Esophagus mucosa (tissue), 1 donor: ENCODE data around the gene METTL25B. TPM values are rescaled to one million over a fixed set of nuclear protein-coding genes. Genes with fewer than 3 reads are reported as not detected.

Source experiments
- ATAC-seq: fragments of 200-7000 bp; cut with Tn5 transposase; one replicate; pipeline ENCODE4 v1.9.1; 2020
- total RNA-seq: library from RNA; stranded (reverse); gene quantifications from one replicate; pipeline ENCODE4 v1.2.4, GENCODE V29; 2023
- donor health status: DM: yes; HTN: yes; CAD: no.

Gene METTL25B
- total RNA-seq, result 23.5 TPM

DNA sequence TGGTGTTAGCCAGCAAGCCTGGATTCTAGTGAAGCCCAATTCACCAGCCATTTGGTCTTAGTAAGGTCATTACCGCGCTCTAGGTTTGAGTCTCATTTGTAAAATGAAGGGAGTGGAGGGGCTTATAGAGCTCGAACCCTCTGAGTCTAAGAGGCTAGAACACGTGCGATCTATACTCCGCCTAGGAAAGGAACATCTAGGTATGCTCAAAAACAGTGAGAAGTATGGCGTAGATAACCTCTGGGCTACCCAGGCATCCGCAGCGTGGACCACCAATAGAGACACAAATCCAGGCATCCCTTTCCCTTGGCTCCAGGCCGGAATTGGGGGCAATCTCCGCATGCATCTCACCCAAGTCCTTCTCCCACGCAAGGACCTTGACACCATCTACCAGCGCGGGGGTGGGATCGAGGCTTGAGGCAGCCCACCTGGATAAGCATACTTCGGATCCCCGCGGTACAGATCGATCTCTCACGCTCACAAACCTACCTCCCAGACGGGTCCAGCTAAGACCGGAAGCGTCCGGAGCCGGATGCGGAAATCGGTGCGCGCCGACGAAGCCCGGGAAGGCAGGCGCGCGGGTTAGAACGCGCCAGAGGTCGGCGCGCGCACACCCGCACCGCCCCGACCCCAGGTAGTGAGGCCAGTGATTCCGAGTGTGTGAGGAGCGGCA, at the start of gene METTL25B:
Gene METTL25B, plus strand, starts transcription at position 544 of the 673 bp plus-strand sequence. CDS start 636 bp downstream, outside the sequence.
- ATAC-seq, result peak; percentile 81

DNA sequence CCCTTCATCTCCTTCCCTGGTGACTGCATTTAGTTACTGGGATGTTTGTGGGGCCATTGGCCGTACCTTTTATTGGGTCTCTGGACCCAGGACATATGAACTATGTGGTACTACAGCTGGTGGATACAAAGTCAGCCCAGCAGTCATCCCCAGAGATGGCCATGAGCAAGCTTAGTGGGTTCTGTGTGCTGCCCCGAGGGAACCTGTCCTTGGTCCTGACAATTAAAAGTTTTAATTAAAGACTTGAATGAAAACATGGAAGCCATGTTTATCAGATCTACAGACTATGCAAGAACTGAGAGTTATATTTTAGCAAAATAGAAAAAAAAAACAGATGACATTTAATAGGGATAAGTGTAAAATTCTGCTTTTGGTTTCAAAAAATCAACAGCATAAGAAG, 48.2 kb upstream of the METTL25B start:
- no peak for ATAC-seq

DNA sequence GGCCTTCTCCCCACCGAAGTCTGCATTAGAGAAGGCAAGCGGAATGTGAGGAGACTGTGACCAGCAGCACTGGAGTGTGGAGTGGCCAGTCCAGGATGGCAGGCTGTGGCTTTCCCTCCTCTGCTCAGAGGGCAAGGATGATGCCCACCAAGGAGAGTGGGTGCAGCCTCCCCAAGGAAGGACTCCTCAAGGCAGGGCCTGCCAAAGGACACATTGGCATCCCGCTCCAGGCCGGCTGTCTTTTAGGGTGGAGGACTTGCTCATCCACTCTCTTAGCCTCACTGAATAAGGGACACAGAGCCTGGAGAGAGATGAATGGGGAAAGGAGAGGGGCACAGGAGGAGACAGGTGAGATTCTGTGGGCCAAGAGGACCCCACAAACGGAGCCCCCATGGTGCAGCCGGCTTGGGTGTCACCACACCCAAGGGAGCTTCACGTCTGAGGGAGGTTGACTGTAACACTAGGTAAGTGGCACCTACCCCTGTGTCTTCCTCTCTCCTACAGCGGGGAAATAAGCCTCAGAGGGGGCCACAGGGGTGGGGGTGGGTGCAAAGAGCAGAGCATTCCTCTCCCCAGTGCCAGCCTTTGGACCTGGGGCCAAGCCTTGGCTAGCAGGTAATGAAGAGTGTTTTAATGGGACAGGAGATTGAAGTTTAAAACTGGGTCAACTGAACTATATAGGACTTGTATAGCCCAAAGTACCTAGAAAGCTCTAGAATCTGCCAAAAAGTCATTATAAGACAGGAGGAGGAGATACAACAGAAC, 46.9 kb upstream of the METTL25B start:
- no peak for ATAC-seq

DNA sequence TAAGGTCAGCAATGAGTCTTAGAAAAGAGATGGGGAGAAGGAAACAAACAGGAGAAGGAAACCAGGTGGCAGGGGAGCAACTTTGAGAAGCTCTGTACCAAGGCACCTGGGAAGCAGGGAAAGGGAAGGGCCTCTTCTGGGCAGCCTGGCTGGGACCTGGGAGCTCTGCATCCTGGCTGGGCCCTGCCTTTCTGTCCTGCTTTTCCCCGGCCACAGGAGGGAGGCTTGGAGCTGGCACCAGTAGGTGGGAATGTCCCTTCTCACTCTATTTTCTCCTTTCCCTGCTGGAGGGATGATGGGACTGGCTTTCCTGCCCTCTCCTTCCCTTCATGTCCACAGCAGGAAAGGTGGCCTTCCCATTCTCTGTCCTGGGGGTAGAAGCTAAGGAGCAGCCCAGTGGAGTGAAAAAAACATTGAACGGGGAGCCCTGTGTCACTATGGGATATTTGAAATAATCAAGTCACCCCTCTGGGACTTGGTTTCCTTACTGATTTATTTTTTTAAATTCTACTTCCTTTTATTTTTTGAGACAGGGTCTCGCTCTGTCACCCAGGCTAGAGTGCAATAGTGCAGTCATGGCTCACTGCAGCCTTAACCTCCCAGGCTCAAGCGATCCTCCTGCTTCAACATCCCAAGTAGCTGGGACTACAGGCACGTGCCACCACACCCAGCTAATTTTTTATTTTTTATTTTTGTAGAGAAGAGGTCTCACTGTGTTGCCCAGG, 45.9 kb upstream of the METTL25B start:
- ATAC-seq, result no peak

DNA sequence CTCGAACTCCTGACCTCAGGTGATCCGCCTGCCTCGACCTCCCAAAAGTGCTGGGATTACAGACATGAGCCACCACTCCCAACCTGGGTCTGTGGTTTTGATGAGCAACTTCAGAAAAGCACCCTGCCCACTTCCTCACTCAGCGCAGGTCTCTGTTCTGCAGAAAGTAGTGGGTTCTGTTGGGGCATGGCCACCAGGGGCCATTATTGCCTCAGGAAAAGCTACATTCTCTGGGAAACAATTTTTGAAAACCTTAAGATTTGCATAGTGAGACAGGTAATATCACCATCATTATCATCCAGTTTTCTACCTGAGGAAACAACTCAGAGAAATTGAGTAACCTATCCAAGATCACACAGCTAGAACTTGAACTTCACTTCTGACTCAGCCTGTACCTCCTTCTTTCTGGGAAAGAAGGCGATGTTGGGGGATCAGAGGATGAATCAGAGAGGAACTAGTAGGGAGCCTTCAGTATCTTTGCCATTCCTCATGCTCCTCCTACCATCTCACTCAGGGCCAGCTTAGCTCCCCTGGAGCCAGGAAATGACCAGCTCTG, 44.0 kb upstream of the METTL25B start:
- ATAC-seq, result peak; percentile 88

DNA sequence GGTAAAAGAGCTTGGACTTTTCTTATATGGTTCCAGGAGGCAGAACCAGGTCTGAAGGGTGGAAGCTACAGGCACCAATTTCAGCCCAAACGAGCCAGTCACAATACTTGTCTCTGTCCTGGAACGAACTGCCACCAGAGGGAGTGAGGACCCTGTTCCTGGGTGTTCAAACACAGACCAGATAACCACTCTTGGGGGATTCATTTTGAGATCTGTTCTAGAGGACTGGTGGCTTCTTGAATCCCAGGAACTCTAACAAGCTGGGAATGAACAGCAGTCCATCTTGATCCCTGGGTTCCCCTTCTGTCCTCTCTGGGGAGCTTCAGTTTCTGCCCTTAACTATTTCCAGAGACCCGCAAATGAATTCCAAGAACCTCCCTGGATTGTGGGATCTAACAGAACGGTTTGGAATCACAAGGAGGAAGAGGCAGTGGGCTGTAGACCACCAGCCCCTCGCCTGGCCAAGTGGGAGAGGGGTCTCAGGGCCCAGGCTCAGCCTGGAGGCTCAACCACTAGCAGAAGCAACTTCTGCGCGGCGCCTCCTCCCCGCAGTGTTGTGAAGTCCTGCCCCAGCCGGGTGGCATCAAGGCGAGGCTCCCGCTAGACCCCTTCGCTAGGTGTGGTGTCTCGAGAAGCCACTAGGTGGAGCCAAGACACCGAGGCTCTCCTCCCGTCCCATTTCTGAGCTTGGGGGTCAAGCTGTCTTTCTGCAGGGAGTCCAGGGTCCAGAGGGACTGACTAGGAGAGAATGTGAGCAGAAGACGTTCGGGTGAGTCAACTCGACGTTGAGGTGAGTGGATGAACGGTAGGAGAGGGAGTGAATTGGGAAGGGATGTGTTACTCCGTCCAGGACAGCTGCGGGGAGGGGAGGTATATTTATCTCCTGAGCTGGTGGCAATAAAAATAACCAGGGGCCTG, 39.0 kb upstream of the METTL25B start:
- ATAC-seq, result peak; percentile 57

DNA sequence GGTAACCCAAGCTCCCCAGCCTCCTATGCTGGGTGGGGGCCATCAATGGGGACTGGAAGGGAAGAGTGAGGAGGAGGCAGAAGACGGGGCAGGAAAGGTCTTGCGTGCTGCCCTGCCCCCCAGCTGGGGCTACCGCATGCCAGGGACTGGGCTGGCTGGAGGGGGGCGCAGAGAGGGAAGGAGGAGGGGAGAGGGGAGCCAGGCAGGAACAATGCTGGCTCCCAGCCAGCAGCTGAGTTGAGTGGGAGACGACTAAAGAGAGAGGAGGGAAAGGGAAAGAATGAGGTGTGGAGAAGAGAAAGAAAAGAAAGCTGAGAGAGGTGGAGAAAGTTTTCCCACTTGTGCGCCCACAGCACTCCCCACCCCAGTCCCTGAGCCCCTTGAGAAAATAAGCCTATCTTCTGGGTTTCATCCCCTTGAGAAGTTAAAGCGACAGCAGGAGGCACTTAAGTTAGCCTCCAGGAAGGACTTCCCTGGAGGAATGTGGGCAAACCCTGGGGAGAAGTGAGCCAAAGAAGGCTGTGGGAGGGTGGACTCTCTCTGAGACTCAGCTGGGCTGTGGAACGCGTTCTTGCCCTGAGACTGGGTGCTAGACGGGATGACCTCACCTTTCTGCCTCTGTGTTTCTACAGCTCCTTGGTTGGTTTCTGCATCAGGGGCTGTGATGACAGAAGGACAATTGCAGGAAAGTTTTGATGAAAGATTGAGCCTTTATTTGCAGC, 38.2 kb upstream of the METTL25B start:
- peak; percentile 27 for ATAC-seq

DNA sequence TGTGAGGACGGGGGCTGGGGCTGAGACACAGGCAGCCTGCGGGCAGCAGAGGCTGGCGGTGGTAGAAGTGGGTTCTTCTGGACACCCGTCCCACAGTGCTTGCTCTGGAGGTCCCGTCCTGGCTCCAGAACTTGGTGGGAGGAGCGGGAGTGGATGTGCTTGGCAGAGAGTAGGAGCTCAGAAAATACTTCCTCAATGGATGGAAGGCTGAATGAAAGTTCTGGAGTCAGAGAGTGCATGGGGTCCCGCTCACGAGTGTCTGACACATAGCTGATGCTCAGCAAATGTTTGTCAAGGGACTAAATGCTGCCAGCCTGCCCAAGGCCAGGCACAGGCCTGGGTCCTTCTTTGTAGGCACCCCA, 37.6 kb upstream of the METTL25B start:
- no peak for ATAC-seq

DNA sequence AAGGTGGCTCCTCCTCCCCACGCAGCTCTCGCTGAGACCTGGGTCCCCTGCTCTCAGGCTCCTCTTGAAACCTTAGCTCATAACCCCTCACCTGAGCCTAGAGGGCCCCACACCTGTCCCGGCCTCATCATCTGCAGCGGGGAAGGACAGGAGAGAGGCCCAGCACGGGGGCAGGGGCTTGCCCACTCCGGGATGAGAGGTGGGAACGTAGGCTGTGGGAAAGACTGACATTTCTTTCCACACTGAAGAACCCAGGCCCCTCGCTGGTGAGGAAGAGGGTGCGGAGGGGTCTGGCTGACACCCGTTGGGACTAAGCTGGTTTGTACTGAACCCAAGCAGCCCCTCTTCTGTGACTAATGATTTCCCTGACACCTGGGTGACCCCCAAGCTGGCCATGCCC, 37.1 kb upstream of the METTL25B start:
- no peak for ATAC-seq

DNA sequence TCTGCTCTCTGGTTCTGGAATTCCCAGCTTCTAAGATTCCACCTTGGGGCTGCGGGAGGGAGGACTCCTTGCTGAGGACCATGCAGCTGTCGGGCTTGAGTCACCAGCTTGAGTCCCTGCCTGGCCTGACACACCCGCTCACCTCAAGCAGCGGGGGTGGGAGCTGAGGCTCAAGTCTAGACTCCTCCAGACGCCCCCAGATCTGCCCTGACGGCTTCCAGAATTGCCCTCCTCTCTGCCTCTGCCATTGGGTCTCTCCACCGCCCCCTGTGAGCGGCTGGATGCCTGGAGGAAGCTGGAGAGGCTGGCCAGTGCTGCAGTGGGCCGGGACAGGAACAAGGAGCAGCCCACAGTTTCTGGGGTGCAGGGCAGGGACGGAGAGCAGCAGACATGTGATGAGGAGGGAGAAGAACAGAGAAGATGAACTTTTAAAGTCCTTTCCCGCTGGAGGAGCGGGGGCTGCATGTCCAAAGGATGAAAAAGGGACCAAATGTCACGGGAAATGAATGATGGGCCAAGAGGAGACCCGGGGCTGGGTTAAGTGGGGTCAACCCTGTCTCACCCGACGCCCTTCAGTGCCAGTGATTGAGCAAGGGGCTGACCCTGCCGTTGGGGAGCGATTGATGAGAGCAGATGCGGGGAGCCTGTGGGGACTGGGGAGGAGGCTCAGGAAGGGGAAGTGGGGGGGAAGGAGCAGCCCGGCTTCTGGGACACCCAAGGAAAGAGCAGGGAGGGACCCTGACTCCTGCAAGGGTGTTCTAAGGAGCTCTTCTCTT, 36.4 kb upstream of the METTL25B start:
- ATAC-seq, result peak; percentile 74

DNA sequence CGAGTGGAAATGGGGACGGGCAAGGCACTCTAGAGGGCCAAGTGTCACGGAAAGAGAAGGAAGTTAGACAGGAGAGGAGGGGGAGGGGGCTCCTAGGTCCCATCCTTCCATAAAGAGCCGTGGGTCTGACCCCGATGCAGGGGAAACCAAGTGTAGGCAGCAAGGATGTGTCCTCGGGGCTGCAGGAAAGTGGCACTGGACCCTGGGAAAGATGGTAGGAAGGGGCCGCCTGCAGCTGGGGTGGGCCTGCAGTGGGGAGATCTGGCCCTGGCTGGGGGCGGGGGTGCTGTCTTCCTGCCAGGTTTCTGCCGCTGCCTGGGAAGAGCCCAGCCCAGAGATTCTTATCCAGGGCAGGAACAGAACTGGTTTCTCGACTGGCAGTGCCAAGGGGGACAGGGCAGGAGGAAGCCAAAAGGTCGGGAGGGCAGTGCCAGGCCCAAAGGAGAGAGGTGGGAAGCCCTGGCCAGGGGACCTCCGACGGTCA, 35.8 kb upstream of the METTL25B start:
- peak; percentile 54 for ATAC-seq

DNA sequence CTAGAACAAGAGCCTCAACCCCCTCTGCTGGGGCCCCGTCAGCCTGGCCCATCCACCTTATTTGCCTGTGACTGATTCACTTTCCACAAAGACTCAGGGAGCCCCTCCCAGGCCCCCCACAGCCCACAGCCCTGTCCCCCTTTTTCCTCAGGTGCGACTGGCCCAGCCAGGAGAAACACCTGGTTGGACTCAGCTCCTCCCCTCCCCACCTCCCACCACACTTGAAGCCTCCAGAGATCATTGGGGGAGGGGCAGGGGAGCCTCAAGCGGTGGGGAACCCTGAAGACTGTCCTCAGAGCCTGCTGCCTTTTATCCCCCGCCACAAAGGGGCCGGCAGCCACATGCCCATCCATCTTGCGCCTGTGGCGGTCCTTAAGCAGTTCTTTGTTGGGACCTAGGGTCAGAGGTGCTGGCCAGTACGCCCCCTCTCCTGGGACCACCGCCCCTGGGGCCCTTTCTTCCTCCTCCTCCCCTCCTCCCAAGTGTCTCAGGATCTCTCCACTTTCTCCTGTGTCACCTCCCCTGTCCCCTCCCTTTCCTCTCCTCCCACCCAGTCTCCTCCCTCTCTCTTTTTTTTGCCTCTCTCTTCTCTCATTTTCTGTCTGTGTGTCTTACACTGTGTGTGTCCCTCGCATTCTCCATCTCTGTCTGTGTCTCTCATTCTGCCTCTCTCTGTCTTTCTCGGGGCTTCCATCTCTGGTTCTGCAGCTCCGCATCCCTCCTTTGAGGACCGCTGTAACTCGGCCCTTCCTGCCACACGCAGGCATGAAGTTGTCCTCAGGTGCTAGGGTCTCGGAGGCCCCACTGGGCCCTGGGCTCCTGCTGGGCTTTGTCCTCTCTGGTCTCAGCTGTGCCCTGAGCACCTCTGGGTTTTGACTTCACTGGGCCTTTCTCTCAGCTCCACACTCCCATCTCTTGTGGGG, 35.1 kb upstream of the METTL25B start:
- peak; percentile 17 for ATAC-seq

DNA sequence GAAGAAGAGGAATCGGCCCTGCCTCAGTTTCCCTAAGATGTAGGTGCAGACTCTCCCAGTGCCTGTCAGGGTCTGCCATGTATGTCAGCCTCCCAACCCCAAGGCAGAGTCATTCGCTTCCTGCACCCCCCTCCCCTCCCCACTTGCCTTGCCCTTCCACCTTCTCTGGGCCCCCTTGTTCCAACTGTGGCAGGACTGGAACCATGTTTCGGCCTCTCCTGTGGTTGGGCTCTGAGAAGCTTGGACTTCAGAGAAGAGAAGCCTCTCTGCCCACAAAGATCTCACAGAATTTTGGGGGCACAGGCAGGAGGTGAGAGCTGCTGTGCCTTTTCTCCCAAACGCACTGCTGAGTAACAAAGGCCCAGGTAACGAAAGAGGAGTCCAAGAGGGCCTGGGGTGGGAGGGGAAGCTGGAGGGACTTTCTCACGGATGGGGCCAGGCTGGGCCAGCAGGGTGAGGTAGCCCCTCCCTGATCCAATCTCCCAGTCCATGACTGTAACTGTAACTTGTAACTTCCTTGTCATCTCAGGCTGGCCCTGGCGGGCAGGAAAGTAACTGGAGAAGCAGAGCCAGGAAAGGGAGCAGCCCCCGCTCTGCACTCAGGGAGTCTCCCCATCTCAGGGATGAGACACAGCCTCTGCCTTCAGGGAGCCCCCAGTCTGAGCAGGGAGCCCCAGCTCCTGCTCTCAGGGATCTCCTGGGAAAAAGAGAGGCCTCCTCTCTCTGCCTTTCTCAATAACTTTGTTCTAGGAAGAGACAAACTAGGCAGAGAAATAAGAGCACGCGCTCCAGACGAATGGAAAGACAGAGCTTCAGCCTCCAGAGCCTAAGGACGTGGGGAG, 34.2 kb upstream of the METTL25B start:
- peak; percentile 46 for ATAC-seq

DNA sequence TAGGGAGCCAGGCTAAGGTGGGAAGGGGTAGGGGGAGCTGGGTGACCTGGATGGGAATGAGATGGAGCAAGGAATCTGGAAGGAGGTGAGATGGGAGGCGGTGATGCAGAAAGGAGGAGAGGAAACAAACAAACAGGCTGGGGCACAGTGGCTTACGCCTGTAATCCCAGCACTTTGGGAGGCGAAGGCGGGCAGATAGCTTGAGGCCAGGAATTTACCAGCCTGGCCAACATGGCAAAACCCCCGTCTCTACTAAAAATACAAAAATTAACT, 33.6 kb upstream of the METTL25B start:
- no peak for ATAC-seq

DNA sequence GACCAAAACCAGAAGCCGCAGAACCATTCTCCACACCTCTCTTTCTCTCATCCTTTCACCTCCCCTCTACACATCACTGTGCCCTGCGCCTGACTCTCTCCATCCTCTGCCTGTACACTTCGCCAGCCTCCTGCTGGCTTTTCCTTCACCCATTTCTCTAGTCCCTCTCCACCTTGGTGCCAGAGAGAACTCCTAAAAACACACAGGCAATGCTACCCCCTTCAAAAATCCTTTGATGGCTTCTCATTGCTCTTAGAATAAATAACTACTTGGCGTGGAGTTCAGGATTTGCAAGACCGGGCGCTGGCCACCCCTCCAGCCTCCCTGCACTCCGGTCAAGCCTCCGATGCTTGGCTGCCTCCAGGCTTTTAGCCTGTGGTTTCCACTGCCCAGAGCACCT, 31.5 kb upstream of the METTL25B start:
- ATAC-seq, result no peak

DNA sequence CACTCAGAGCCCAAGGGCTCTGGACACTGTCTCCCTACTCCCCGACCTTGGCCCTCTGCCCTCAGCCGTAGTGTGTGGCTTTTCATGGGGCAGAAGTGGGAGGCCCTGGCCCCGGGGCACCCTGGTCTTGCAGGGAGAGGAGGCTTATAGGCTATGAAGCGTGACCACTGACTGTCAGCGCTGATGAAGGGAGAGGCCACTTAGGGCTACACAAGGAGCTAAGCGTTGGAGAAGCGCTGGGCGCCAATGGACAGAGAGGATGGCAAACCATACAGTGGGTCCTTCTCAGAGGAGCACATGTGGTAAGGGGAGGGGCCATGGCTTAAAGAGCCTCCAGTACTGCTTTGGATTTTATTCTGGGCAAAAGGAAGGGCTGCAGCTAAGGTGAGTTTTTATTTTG, 30.8 kb upstream of the METTL25B start:
- ATAC-seq, result peak; percentile 26

DNA sequence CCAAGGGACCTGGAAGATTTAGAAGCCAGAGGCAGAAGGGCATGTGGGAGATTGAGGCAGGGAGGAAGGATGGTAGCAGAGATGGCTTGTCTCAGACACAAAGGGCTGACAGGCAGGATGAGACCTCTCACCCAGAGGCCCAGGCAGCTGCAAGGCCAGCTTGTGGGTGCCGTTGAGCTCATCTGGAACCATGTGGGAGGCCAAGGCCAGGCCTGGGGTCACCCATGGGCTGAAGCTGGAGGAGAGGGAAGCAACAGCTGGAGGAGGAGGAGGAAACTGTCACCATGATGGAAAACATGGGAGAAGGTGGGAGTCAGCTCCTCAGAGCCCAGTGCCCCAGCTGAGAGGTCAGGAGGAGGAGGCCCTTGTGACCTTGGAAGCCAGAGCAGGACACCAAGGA, 29.3 kb upstream of the METTL25B start:
- ATAC-seq, result no peak

DNA sequence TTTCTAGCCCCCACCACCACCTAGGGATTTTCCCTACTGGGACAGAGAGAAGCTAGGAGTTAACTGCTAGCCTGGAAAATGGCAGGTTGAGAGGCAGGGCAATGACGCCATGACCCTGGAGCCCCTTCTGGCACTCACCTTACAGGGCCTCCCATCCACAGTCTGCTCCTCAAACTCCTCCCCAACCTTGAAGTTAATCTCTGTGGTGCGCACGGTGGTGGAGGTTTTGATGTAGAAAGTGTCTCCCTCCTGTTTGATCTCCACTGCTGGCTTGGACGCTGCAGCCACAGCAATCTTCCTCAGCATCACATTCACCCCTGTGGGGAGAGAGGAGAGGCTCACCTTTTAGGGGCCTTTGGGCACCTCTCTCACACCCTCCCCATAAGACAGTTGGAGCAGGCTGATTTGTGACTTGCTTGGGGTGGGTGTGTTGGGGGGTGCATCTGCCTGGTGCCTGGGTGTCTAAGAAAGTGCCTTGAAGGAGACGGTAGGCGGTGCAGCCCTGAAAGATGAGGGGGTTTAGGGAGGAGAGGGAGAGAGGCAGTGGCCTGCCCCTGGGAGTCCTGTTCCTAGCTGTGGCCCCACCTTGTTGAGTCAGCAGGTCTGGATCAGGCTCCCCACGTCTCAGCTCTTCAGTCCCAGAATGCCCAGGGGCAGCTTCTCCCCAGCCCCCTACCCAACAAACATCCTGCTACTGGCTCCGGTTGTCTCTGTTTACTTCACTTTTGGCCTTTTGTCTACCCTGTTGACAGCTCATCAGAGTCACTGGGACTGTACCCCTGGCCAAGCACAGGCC, 27.3 kb upstream of the METTL25B start:
- no peak for ATAC-seq
